ENCODE measurements around the gene PFDN6. TPM values are rescaled to one million over a fixed set of nuclear protein-coding genes. Genes with fewer than 3 reads are reported as not detected.

Gene PFDN6
- total RNA-seq, 1 experiment from 2014 or later = 85.8 TPM

DNA sequence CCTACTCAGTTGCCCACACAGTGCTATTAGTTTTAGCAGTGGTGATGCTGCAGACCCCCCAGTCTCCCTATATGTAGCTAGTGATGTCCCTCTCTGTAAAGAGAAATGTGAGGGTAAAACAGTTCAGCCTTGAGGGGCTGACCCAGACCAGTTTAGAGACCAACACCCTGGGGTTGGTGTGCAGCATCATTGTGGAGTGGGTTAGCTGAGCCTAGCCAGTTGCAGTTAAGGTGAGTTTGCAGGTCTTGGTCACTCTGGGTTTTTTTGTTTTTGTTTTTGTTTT, 12.9 kb upstream of the PFDN6 start:
- H3K27ac Mint-ChIP-seq = peak overlapping the region; percentile 87 to 97 (median 93); a peak in 5 of 7 replicates
- DNase-seq = peak; percentile 38
- no peak overlapping the region for H3K56ac ChIP-seq (ENCODE audit: insufficient read length, low read depth, low read length)
- H2BK5ac ChIP-seq (ENCODE audit: insufficient read length, low read length) = no peak overlapping the region
- no peak overlapping the region for H4K5ac ChIP-seq (ENCODE audit: insufficient read length, low read depth, low read length)
- H3K27ac ChIP-seq (ENCODE audit: insufficient read length, low read depth, low read length) = no peak overlapping the region
- H3K4ac ChIP-seq (ENCODE audit: low read depth, low read length) = no peak overlapping the region
- no peaks in the 10 kb centered on the region; the same call in 1 of the 2 replicates for H3K27me3 Mint-ChIP-seq (ENCODE audit: low read depth)
- H4K8ac ChIP-seq (replicated peaks; ENCODE audit: insufficient read length, low read depth, low read length) = no peak overlapping the region
- H2BK15ac ChIP-seq (ENCODE audit: low read depth, low read length) = no peak overlapping the region
- H3K79me1 ChIP-seq (ENCODE audit: insufficient read depth, low read depth, low read length, poor library complexity, severe bottlenecking) = no peaks in the 10 kb centered on the region
- H3K27me3 ChIP-seq (ENCODE audit: insufficient read depth, low read length) = no peaks in the 10 kb centered on the region
- H3K23me2 ChIP-seq (ENCODE audit: insufficient read length, low read depth, low read length, poor library complexity, severe bottlenecking) = peaks cover 13% of the 10 kb centered on the region
- H3K9me3 ChIP-seq (ENCODE audit: control insufficient read depth, low read depth, low read length) = no peaks in the 10 kb centered on the region
- no peaks in the 10 kb centered on the region for H4K20me1 ChIP-seq (ENCODE audit: control insufficient read depth, insufficient read depth, insufficient read length)
- peak overlapping the region; percentile 85 for H3K4me2 ChIP-seq (ENCODE audit: insufficient read depth, insufficient read length, low read length)
- H3K4me1 Mint-ChIP-seq = peaks cover 39 to 52% of the 10 kb centered on the region in 2 experiments
- peak overlapping the region; percentile 21 for H3K9ac ChIP-seq (ENCODE audit: extremely low read depth, insufficient read length, low read length)
- TF ChIP-seq, protein P1, sequence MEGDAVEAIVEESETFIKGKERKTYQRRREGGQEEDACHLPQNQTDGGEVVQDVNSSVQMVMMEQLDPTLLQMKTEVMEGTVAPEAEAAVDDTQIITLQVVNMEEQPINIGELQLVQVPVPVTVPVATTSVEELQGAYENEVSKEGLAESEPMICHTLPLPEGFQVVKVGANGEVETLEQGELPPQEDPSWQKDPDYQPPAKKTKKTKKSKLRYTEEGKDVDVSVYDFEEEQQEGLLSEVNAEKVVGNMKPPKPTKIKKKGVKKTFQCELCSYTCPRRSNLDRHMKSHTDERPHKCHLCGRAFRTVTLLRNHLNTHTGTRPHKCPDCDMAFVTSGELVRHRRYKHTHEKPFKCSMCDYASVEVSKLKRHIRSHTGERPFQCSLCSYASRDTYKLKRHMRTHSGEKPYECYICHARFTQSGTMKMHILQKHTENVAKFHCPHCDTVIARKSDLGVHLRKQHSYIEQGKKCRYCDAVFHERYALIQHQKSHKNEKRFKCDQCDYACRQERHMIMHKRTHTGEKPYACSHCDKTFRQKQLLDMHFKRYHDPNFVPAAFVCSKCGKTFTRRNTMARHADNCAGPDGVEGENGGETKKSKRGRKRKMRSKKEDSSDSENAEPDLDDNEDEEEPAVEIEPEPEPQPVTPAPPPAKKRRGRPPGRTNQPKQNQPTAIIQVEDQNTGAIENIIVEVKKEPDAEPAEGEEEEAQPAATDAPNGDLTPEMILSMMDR (conservative IDR thresholded peaks at IDR 0.05) = no peak
- H3K14ac ChIP-seq (ENCODE audit: insufficient read depth, low read length) = no peak overlapping the region
- no peak overlapping the region for H2AK5ac ChIP-seq (ENCODE audit: insufficient read length, low read length)
- no peak overlapping the region for H2BK12ac ChIP-seq (ENCODE audit: insufficient read length, low read depth, low read length)
- H3K36me3 Mint-ChIP-seq (ENCODE audit: insufficient read depth in 1 of 3, low read depth in 3 of 3) = peaks cover 41 to 80% (median 60%) of the 10 kb centered on the region in 3 experiments
- H2AFZ ChIP-seq (ENCODE audit: low read length) = no peak overlapping the region
- no peak overlapping the region for H2BK120ac ChIP-seq (ENCODE audit: low read depth, low read length, poor library complexity, severe bottlenecking)
- no peak overlapping the region for H4K91ac ChIP-seq (ENCODE audit: insufficient read length, low read depth, low read length)
- no peak overlapping the region for H3K23ac ChIP-seq (ENCODE audit: insufficient read length, low read depth, low read length)
- no peak overlapping the region for H3K18ac ChIP-seq (ENCODE audit: insufficient read length, low read depth, low read length)
- peak overlapping the region; percentile 89 to 94 for H3K4me3 Mint-ChIP-seq
- peaks cover 23% of the 10 kb centered on the region; the same call in 1 of the 2 replicates for H3K79me2 ChIP-seq (ENCODE audit: insufficient read depth, low read length)
- no peak overlapping the region for H2BK20ac ChIP-seq (ENCODE audit: low read depth, low read length, poor library complexity, severe bottlenecking)
- no peak overlapping the region for H3T11ph ChIP-seq (ENCODE audit: low read length)
- H3K4me1 ChIP-seq (ENCODE audit: insufficient read depth, low read length) = no peaks in the 10 kb centered on the region; the same call in 1 of the 2 replicates
- H3K9me3 Mint-ChIP-seq = no peaks in the 10 kb centered on the region; a peak in 1 of 5 replicates

All from H9 (cell line).